Measurements from ENCODE around the gene SLC8B1.

DNA sequence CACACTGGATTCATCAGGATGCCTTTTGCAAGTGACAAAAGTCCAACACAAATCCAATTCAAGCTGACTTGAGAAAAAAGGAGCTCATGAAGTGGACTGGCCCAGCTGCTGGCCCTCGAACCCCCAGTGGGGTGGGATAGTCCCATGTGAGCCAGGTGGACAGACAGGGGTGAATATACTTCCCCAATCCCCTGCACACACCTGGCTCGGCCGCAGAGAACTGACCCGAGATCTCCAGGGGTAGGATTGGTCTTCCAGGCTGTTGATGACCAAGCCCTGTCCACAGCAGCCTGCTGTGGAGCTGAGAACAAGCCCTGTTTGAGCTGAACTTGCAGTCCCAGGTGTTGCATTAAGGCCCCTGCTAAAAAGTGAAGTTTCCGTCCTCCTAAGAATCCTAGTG is 57.4 kb downstream of the SLC8B1 start:
- TF ChIP-seq, protein P1, sequence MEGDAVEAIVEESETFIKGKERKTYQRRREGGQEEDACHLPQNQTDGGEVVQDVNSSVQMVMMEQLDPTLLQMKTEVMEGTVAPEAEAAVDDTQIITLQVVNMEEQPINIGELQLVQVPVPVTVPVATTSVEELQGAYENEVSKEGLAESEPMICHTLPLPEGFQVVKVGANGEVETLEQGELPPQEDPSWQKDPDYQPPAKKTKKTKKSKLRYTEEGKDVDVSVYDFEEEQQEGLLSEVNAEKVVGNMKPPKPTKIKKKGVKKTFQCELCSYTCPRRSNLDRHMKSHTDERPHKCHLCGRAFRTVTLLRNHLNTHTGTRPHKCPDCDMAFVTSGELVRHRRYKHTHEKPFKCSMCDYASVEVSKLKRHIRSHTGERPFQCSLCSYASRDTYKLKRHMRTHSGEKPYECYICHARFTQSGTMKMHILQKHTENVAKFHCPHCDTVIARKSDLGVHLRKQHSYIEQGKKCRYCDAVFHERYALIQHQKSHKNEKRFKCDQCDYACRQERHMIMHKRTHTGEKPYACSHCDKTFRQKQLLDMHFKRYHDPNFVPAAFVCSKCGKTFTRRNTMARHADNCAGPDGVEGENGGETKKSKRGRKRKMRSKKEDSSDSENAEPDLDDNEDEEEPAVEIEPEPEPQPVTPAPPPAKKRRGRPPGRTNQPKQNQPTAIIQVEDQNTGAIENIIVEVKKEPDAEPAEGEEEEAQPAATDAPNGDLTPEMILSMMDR (IDR thresholded peaks at IDR 0.05) = no peak
- no peak for TF ChIP-seq ZFX (IDR thresholded peaks at IDR 0.05; ENCODE audit: borderline replicate concordance)
